Glutamatergic neuron (in vitro differentiated cells): ENCODE measurements around the gene GIPC3. TPM values are rescaled to one million over a fixed set of nuclear protein-coding genes. Genes with fewer than 3 reads are reported as not detected.
A peak's percentile ranks its signal among the peaks of the same experiment; 100 is the strongest.

Experiments used
- DNase-seq: peaks from one replicate; pipeline ENCODE4 v3.0.0; 2022
- H3K27ac Mint-ChIP-seq: one replicate; pipeline ENCODE4 v1.8.0; 2020; ENCODE audit warnings: mild to moderate bottlenecking, mixed read lengths, inconsistent platforms; ENCODE audit not compliant: unreplicated experiment
- H3K27me3 Mint-ChIP-seq: one replicate; pipeline ENCODE4 v1.8.0; 2020; ENCODE audit warnings: mild to moderate bottlenecking, moderate library complexity, mixed read lengths, inconsistent platforms; ENCODE audit not compliant: unreplicated experiment
- H3K36me3 Mint-ChIP-seq: one replicate; pipeline ENCODE4 v1.8.0; 2020; ENCODE audit warnings: mild to moderate bottlenecking, mixed read lengths, inconsistent platforms; ENCODE audit not compliant: unreplicated experiment
- H3K4me1 Mint-ChIP-seq: one replicate; pipeline ENCODE4 v1.8.0; 2020; ENCODE audit warnings: mild to moderate bottlenecking, low read depth, mixed read lengths, inconsistent platforms; ENCODE audit not compliant: unreplicated experiment
- H3K4me3 Mint-ChIP-seq: one replicate; pipeline ENCODE4 v1.8.0; 2020; ENCODE audit warnings: mild to moderate bottlenecking, mixed read lengths, inconsistent platforms; ENCODE audit not compliant: unreplicated experiment
- H3K9me3 Mint-ChIP-seq: one replicate; pipeline ENCODE4 v1.8.0; 2020; ENCODE audit warnings: mild to moderate bottlenecking, moderate library complexity, mixed read lengths, inconsistent platforms; ENCODE audit not compliant: unreplicated experiment
- total RNA-seq: library from RNA; stranded (reverse); fragmentation: NEBNext Ultra II Directional; extraction: Animal tissue kit (Norgen Biotek cat#: 25700); gene quantifications from one replicate; pipeline ENCODE4 v1.2.1, GENCODE V29; 2021; ENCODE audit not compliant: unreplicated experiment
- TF ChIP-seq, protein P1 (sequence below): fragments of 200-600 bp; sonication (generic); IDR thresholded peaks from one replicate; pipeline ENCODE4 v1.5.0; 2021; ENCODE audit not compliant: partially characterized antibody, unreplicated experiment

The GIPC3 gene
- total RNA-seq, 1 donor from 2014 or later, result 0.20 TPM

DNA sequence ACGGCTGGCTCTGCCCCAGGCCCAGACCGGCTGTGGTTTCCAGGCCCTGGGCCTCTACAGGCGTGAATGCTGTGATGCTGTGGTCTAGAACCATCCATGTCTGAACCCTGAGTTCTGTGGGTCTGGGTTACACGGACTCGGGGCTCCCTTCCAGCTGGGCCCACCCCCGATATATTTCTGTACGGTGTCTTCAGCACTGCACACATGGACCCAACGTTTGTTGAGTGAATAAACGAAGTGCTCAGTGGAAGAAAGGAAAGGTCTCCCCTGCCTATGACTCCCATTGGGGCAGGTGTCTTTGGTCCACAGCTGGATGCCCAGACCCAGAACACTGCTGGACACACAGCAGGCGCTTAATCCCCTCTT is 39.6 kb upstream of the GIPC3 start:
- H3K27me3 Mint-ChIP-seq, result peaks cover 5% of the 10 kb centered on the region
- no peak overlapping the region for H3K4me3 Mint-ChIP-seq
- H3K4me1 Mint-ChIP-seq, result peaks cover 2% of the 10 kb centered on the region
- peaks cover 8% of the 10 kb centered on the region for H3K9me3 Mint-ChIP-seq
- no peak overlapping the region for H3K27ac Mint-ChIP-seq
- no peak for DNase-seq
- H3K36me3 Mint-ChIP-seq, result no peaks in the 10 kb centered on the region
- TF ChIP-seq, protein P1, sequence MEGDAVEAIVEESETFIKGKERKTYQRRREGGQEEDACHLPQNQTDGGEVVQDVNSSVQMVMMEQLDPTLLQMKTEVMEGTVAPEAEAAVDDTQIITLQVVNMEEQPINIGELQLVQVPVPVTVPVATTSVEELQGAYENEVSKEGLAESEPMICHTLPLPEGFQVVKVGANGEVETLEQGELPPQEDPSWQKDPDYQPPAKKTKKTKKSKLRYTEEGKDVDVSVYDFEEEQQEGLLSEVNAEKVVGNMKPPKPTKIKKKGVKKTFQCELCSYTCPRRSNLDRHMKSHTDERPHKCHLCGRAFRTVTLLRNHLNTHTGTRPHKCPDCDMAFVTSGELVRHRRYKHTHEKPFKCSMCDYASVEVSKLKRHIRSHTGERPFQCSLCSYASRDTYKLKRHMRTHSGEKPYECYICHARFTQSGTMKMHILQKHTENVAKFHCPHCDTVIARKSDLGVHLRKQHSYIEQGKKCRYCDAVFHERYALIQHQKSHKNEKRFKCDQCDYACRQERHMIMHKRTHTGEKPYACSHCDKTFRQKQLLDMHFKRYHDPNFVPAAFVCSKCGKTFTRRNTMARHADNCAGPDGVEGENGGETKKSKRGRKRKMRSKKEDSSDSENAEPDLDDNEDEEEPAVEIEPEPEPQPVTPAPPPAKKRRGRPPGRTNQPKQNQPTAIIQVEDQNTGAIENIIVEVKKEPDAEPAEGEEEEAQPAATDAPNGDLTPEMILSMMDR, result no peak

DNA sequence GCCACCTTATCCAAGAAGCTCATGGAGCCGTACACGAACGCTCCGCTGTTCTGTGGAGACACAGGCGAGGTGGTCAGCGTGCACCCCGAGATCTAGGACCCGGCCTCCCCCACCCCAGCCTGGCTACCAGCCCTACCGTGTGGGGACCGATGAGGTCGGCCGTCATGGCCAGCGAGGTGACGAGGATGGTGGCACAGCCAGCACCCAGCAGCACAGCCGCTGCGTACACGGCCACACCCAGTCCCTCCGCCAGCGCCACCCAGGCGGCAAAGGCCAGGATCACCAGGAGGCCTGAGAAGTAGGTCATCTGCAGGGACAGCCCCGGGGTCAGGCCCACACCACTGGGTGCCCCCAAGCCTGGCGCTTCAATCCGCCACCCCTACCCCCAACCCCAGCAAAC is 39.2 kb upstream of the GIPC3 start:
- DNase-seq, result no peak
- H3K36me3 Mint-ChIP-seq, result no peaks in the 10 kb centered on the region
- peaks cover 8% of the 10 kb centered on the region for H3K9me3 Mint-ChIP-seq
- no peak overlapping the region for H3K27ac Mint-ChIP-seq
- TF ChIP-seq, protein P1, result no peak
- no peak overlapping the region for H3K4me3 Mint-ChIP-seq
- peaks cover 5% of the 10 kb centered on the region for H3K27me3 Mint-ChIP-seq
- peaks cover 2% of the 10 kb centered on the region for H3K4me1 Mint-ChIP-seq

DNA sequence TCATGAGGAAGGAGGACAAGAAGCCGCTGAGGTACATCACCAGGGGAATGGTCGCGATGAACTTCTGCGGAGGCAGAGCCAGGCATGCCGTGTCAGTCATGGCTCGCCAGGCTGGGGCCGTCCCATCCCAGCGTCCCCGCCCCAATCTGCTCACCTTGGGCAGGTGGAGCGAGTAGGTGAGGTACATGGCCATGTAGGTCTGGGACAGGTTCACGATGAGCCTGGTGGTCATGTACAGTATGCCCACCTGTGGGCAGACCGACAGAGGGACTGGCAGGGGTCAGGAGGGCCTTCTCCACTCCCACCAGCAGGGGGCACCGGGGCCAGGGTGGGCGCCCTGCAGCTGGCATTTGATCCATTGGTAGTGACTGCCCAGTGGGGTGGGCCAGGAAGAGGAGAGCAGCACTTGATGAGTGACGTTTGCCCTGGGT is 38.0 kb upstream of the GIPC3 start:
- TF ChIP-seq, protein P1, result peak; percentile 73
- peak; percentile 59 for DNase-seq
- Mint-ChIP-seq H3K9me3 (peaks cover 8% of the 10 kb centered on the region), H3K4me1 (peaks cover 2% of the 10 kb centered on the region), H3K4me3 (no peak overlapping the region), H3K36me3 (no peaks in the 10 kb centered on the region), H3K27me3 (peaks cover 3% of the 10 kb centered on the region), H3K27ac (no peak overlapping the region)

DNA sequence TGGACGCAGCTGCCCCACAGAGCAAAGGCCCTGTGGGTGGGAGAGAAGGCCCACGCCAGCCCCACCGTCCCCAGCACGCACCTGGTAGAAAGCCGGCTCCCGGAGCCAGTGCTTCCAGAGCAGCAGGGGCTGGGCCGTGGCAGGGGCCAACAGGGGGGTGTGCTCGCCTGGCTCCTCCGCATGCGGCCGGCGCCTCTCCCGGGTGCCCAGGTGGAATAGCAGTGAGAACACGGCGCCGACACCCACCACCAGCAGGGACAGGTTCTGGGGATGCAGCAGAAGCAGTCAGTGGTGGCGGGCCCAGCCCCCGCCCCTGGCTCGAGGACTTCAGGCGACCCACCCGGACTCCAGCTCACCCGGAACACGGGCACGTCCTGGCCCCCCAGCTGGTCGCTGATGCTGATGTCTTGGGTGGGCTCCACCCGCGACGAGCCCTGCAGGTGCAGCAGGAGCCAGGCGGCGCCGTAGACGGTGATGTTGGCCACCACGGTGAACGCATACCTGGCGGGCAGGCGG is 37.5 kb upstream of the GIPC3 start:
- TF ChIP-seq, protein P1, result no peak
- Mint-ChIP-seq H3K4me1 (peaks cover 2% of the 10 kb centered on the region), H3K36me3 (no peaks in the 10 kb centered on the region), H3K27me3 (peaks cover 3% of the 10 kb centered on the region), H3K9me3 (peaks cover 8% of the 10 kb centered on the region), H3K4me3 (no peak overlapping the region), H3K27ac (no peak overlapping the region)
- no peak for DNase-seq

DNA sequence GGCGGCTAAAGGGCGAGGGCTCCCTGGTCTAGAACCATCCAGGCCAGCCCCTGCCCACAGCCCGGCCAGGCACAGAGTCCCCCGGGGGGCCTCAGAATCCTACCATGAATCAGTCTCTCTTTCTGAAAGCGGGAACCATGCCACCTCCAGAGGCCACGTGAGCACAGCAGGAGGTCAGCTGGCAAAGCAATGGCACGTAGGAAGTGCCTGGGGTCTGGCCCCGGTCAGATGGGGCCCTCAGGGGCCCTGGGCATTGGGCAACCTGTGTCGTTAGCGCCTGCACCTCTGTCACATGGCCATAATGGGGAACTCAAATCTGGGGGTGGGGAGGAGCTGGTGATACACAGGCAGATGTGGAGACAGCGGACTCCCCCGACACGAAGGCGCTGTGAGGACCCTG is 36.7 kb upstream of the GIPC3 start:
- Mint-ChIP-seq H3K4me3 (no peak overlapping the region), H3K4me1 (peaks cover 2% of the 10 kb centered on the region), H3K36me3 (no peaks in the 10 kb centered on the region), H3K27me3 (peaks cover 3% of the 10 kb centered on the region), H3K27ac (no peak overlapping the region), H3K9me3 (peaks cover 8% of the 10 kb centered on the region)
- no peak for DNase-seq
- TF ChIP-seq, protein P1, result no peak
